GM12873 (cell line): ENCODE measurements around the gene MTCH2.

Experiments used
- CTCF ChIP-seq: IDR thresholded peaks from 2 replicates; pipeline ENCODE4 v1.5.1; 2012; ENCODE audit warnings: low read depth, mild to moderate bottlenecking, moderate library complexity, low read length, control low read depth; ENCODE audit not compliant: insufficient read depth; ENCODE audit errors: missing control alignments

The MTCH2 gene

GRCh38 chr11:47609675-47610074 lies 32.7 kb downstream of the MTCH2 start:
- TF ChIP-seq CTCF = no peak

- TF ChIP-seq CTCF = no peak
These were observed 35.0 kb downstream of the MTCH2 start for GRCh38 chr11:47607380-47607779.

GRCh38 chr11:47606731-47607130 lies 35.6 kb downstream of the MTCH2 start:
- TF ChIP-seq CTCF = no peak

GRCh38 chr11:47605921-47606320 lies 36.4 kb downstream of the MTCH2 start:
- TF ChIP-seq CTCF = no peak

- no peak for TF ChIP-seq CTCF
These were observed 39.1 kb downstream of the MTCH2 start for GRCh38 chr11:47603295-47603694.

GRCh38 chr11:47599902-47600301 lies 42.5 kb downstream of the MTCH2 start:
- TF ChIP-seq CTCF = no peak

GRCh38 chr11:47595967-47596366 lies 46.4 kb downstream of the MTCH2 start:
- TF ChIP-seq CTCF = no peak
